ENCODE measurements around the gene LRATD1.
A peak's percentile ranks its signal among the peaks of the same experiment; 100 is the strongest.

GRCh38 chr2:14634489-14635390, 2.2 kb downstream of the LRATD1 start:
- TF ChIP-seq CTCF (IDR thresholded peaks at IDR 0.05; ENCODE audit: poor library complexity) (peak; percentile 75), EZH2phosphoT487 (IDR thresholded peaks at IDR 0.05; ENCODE audit: low read depth, severe bottlenecking, unreplicated experiment) (no peak), EZH2 (IDR thresholded peaks at IDR 0.05; ENCODE audit: borderline replicate concordance) (no peak)

All from hepatocyte (in vitro differentiated cells).